NCI-H345 treated with DMSO at 0.1 percent for 48 hours (cell line): ENCODE data around the gene DCAF11.
A peak's percentile ranks its signal among the peaks of the same experiment; 100 is the strongest.

Experiments
- DNase-seq: peaks from one replicate; lab custom pipeline; 2025; ENCODE audit not compliant: unreplicated experiment; lab: John Stamatoyannopoulos, UW

Gene DCAF11

GRCh38 chr14:24114532-24115421, at the start of gene DCAF11, which contains the start of gene NRL:
Gene DCAF11 (plus strand): TSS chr14:24114777. CDS start chr14:24115595, 818 bp downstream.
Gene NRL (minus strand): TSS chr14:24114949. CDS start chr14:24082848, 32,101 bp downstream.
- peak; percentile 98 for DNase-seq

GRCh38 chr14:24064856-24065255, 49.7 kb upstream of the DCAF11 start:
- DNase-seq, result no peak

GRCh38 chr14:24065408-24065807, 49.2 kb upstream of the DCAF11 start:
- DNase-seq, result no peak

GRCh38 chr14:24066496-24067132, 48.0 kb upstream of the DCAF11 start:
- DNase-seq, result no peak

- no peak for DNase-seq
Measured at GRCh38 chr14:24067133-24068082, 47.2 kb upstream of the DCAF11 start.

GRCh38 chr14:24068711-24069410, 45.7 kb upstream of the DCAF11 start:
- DNase-seq, result no peak

- DNase-seq, result no peak
Measured at GRCh38 chr14:24069411-24069735, 45.2 kb upstream of the DCAF11 start.

GRCh38 chr14:24070285-24071143, 44.1 kb upstream of the DCAF11 start:
- DNase-seq, result peak; percentile 72

- DNase-seq, result no peak
Measured at GRCh38 chr14:24071144-24071697, 43.4 kb upstream of the DCAF11 start, which contains the start of gene CPNE6. Gene CPNE6 (plus strand): TSS chr14:24071562. CDS start chr14:24072937, 1,375 bp downstream.

- DNase-seq, result no peak
Measured at GRCh38 chr14:24071836-24072430, 42.6 kb upstream of the DCAF11 start.

- DNase-seq, result no peak
Measured at GRCh38 chr14:24072436-24072835, 42.1 kb upstream of the DCAF11 start.

- no peak for DNase-seq
Measured at GRCh38 chr14:24072881-24073877, 41.4 kb upstream of the DCAF11 start.

- no peak for DNase-seq
Measured at GRCh38 chr14:24074625-24075484, 39.7 kb upstream of the DCAF11 start.

GRCh38 chr14:24075485-24076301, 38.9 kb upstream of the DCAF11 start:
- DNase-seq, result no peak

GRCh38 chr14:24076302-24076601, 38.3 kb upstream of the DCAF11 start:
- no peak for DNase-seq

- no peak for DNase-seq
Measured at GRCh38 chr14:24077086-24077485, 37.5 kb upstream of the DCAF11 start.
